NCI-H1105 treated with DMSO at 0.1 percent for 48 hours (cell line): ENCODE measurements around the gene E4F1.
"Not testable (repeated sequence)": the region's sequence is repeated elsewhere in the genome, so short reads cannot be mapped to it uniquely, and the experiment has no call there.

Experiments used
- DNase-seq: peaks from one replicate; lab custom pipeline; 2025; lab: John Stamatoyannopoulos, UW

The E4F1 gene

GRCh38 chr16:2231016-2231931 lies 7.9 kb downstream of the E4F1 start:
- DNase-seq = no peak

GRCh38 chr16:2232094-2232990 lies 9.0 kb downstream of the E4F1 start:
- DNase-seq = no peak

GRCh38 chr16:2233046-2233775 lies 9.8 kb downstream of the E4F1 start:
- no peak for DNase-seq

GRCh38 chr16:2233872-2234812 lies 10.8 kb downstream of the E4F1 start:
- no peak for DNase-seq

GRCh38 chr16:2234813-2235170 lies 11.4 kb downstream of the E4F1 start:
- DNase-seq = no peak

GRCh38 chr16:2235234-2235651 lies 11.9 kb downstream of the E4F1 start:
- DNase-seq = no peak

- DNase-seq = no peak
Observed at GRCh38 chr16:2235695-2236336, 12.4 kb downstream of the E4F1 start.

- no peak for DNase-seq
Observed at GRCh38 chr16:2236337-2237101, 13.1 kb downstream of the E4F1 start, which contains the start of gene DNASE1L2. TSS of gene DNASE1L2 (plus strand) at chr16:2236444. CDS start at chr16:2236817, 373 bp downstream.

GRCh38 chr16:2237102-2237482 lies 13.7 kb downstream of the E4F1 start:
- no peak for DNase-seq

- peak; percentile 6 for DNase-seq
Observed at GRCh38 chr16:2237493-2238149, 14.2 kb downstream of the E4F1 start.

GRCh38 chr16:2238150-2238837 lies 14.9 kb downstream of the E4F1 start:
- DNase-seq = no peak

- DNase-seq = no peak
Observed at GRCh38 chr16:2238838-2239675, 15.7 kb downstream of the E4F1 start.

GRCh38 chr16:2240331-2240730 lies 16.9 kb downstream of the E4F1 start:
- DNase-seq = not testable (repeated sequence)

- DNase-seq = no peak
Observed at GRCh38 chr16:2242598-2242997, 19.2 kb downstream of the E4F1 start.

GRCh38 chr16:2243031-2243528 lies 19.7 kb downstream of the E4F1 start:
- DNase-seq = no peak

GRCh38 chr16:2243781-2244180 lies 20.4 kb downstream of the E4F1 start:
- no peak for DNase-seq

GRCh38 chr16:2244301-2244700 lies 20.9 kb downstream of the E4F1 start:
- DNase-seq = no peak
